Upper lobe of left lung (tissue), 4 donors: Measurements from ENCODE around the gene EPB41L4B.

Experiments used
- CTCF ChIP-seq, 6 experiments: fragments of 450-650 bp in 4 of 6; fragments of 200-600 bp in 2 of 6; sonication (generic) in 2 of 6; IDR thresholded peaks; one replicate each; pipeline ENCODE4 v1.5.1; 2016 to 2019; ENCODE audit warnings: antibody characterized with exemption in 6 of 6
- POLR2A ChIP-seq, 4 donors: fragments of 450-650 bp; IDR thresholded peaks; one replicate each; pipeline ENCODE4 v1.5.1; 2016 to 2017; ENCODE audit warnings: antibody characterized with exemption in 4 of 4, mild to moderate bottlenecking in 2 of 4
- POLR2AphosphoS5 ChIP-seq, 2 donors: sonication (generic); formaldehyde crosslinking; IDR thresholded peaks; one replicate each; pipeline ENCODE4 v1.5.1; 2017; ENCODE audit warnings: antibody characterized with exemption in 2 of 2

- TF ChIP-seq CTCF (IDR thresholded peaks at IDR 0.05) = no peak
- TF ChIP-seq POLR2A (IDR thresholded peaks at IDR 0.05) = no peak
- no peak for TF ChIP-seq POLR2AphosphoS5 (IDR thresholded peaks at IDR 0.05)
Measured at GRCh38 chr9:109139851-109140250, 181.0 kb downstream of the EPB41L4B start.
